HepG2 (cell line): ENCODE results near the gene CLASRP. TPM values are rescaled to one million over a fixed set of nuclear protein-coding genes. Genes with fewer than 3 reads are reported as not detected.

ENCODE experiments used
- ATAC-seq: fragments of 200-7000 bp; cut with Tn5 transposase; 3 replicates; pipeline ENCODE4 v1.9.1; 2020; ENCODE audit warnings: mild to moderate bottlenecking, moderate library complexity
- BruUV-seq: library from RNA; stranded (reverse); fragments of 400-500 nt; replicated peaks from 2 replicates; lab custom pipeline; 2021; lab: Mats Ljungman, UMichigan
- CTCF ChIA-PET: fragments of 300-600 bp; formaldehyde crosslinking; extraction: SDS; loops from one replicate; lab custom pipeline; 2021; ENCODE audit warnings: low total read pairs, inconsistent platforms, low intra/inter-chr PET ratio; lab: Yijun Ruan, JAX
- POLR2A ChIA-PET: fragments of 350-600 bp; sonication (Branson Sonifier 250); formaldehyde crosslinking; loops from one replicate; lab custom pipeline; 2020; ENCODE audit warnings: antibody characterized with exemption, inconsistent platforms; lab: Yijun Ruan, JAX
- DNase-seq: peaks from one replicate; pipeline ENCODE4 v3.0.0-alpha.2; 2015; ENCODE audit warnings: low spot score
- FAIRE-seq: peaks from 3 replicates; lab custom pipeline; 2011; peaks lifted over from hg19 to GRCh38; lab: Jason Lieb, UNC
- H2AFZ ChIP-seq: one replicate; pipeline ENCODE4 v1.6.1; 2011; ENCODE audit warnings: low read length, inconsistent platforms
- H3K27ac ChIP-seq: fragments of 300-600 bp; 3 replicates; pipeline ENCODE4 v1.8.0; 2011; ENCODE audit warnings: mixed run types, mild to moderate bottlenecking, mixed read lengths, low read length, inconsistent platforms; ENCODE audit not compliant: insufficient read depth; ENCODE audit errors: extremely low read length
- H3K27me3 ChIP-seq, 2 experiments: fragments of 200-600 bp in 1 of 2; 2 replicates in 1 of 2; 3 replicates in 1 of 2; pipeline versions ENCODE4 v1.6.0 to v1.8.0; 2011; ENCODE audit warnings: low read length in 2 of 2, mild to moderate bottlenecking in 2 of 2, moderate library complexity in 2 of 2, inconsistent platforms in 1 of 2; ENCODE audit not compliant: insufficient read depth in 2 of 2, control insufficient read depth in 1 of 2
- H3K36me3 ChIP-seq, 2 experiments: fragments of 200-600 bp in 1 of 2; replicated peaks in 1 of 2; 2 replicates in 1 of 2; 3 replicates in 1 of 2; pipeline versions ENCODE4 v1.5.1 to v1.8.0; 2011; ENCODE audit warnings: low read length in 2 of 2, inconsistent platforms in 1 of 2; ENCODE audit not compliant: insufficient read depth in 2 of 2, control insufficient read depth in 1 of 2
- H3K4me1 ChIP-seq: 2 replicates; pipeline ENCODE4 v1.5.1; 2012; ENCODE audit warnings: low read length, inconsistent platforms; ENCODE audit not compliant: insufficient read depth
- H3K4me2 ChIP-seq: 2 replicates; pipeline ENCODE4 v1.6.0; 2011; ENCODE audit warnings: low read depth, low read length, inconsistent platforms
- H3K4me3 ChIP-seq, 3 experiments: fragments of 200-600 bp in 1 of 3; sonication (generic), shearing (Covaris generic) in 1 of 3; replicated peaks in 1 of 3; 2 replicates each; pipeline ENCODE4 v1.5.1; 2011 to 2016; ENCODE audit warnings: low read length in 3 of 3, inconsistent platforms in 2 of 3, low read depth in 2 of 3, mild to moderate bottlenecking in 2 of 3, control low read depth in 1 of 3, mixed read lengths in 1 of 3; ENCODE audit not compliant: insufficient read depth in 1 of 3
- H3K79me2 ChIP-seq: one replicate; pipeline ENCODE4 v1.6.1; 2011; ENCODE audit warnings: low read length, inconsistent platforms; ENCODE audit not compliant: insufficient read depth
- H3K9ac ChIP-seq: 2 replicates; pipeline ENCODE4 v1.6.0; 2011; ENCODE audit warnings: mild to moderate bottlenecking, low read depth, low read length, inconsistent platforms; ENCODE audit not compliant: insufficient read depth
- H3K9me3 ChIP-seq: 2 replicates; pipeline ENCODE4 v1.5.1; 2012; ENCODE audit warnings: mild to moderate bottlenecking, low read length
- H4K20me1 ChIP-seq: 2 replicates; pipeline ENCODE4 v1.6.0; 2011; ENCODE audit warnings: inconsistent platforms, mild to moderate bottlenecking, low read length, moderate library complexity; ENCODE audit not compliant: insufficient read depth
- ATRX ChIP-seq: sonication (generic); formaldehyde crosslinking; IDR thresholded peaks from 2 replicates; pipeline ENCODE4 v1.4.0; 2020; ENCODE audit warnings: missing genetic modification reagents, borderline replicate concordance
- BHLHE40 ChIP-seq: IDR thresholded peaks from 2 replicates; pipeline ENCODE4 v1.6.1; 2011; ENCODE audit warnings: low read length, improper control_type of control experiment
- CEBPB ChIP-seq: IDR thresholded peaks from 2 replicates; pipeline ENCODE4 v1.6.1; 2011; ENCODE audit warnings: low read depth, low read length, improper control_type of control experiment, borderline replicate concordance
- CENPX ChIP-seq: sonication (generic); formaldehyde crosslinking; IDR thresholded peaks from 2 replicates; pipeline ENCODE4 v1.9.0; 2021; ENCODE audit warnings: mild to moderate bottlenecking, missing genetic modification reagents, moderate library complexity
- CHCHD3 ChIP-seq: sonication (generic); formaldehyde crosslinking; IDR thresholded peaks from 2 replicates; pipeline ENCODE4 v1.8.0; 2022; ENCODE audit warnings: mild to moderate bottlenecking, missing genetic modification reagents, moderate library complexity
- ETV5 ChIP-seq: IDR thresholded peaks from 2 replicates; pipeline ENCODE4 v1.6.1; 2018; ENCODE audit warnings: missing biosample characterization, missing genetic modification reagents, inconsistent platforms, borderline replicate concordance
- ISX ChIP-seq: sonication (generic); formaldehyde crosslinking; conservative IDR thresholded peaks from 2 replicates; pipeline ENCODE4 v1.5.0; 2020; ENCODE audit warnings: missing genetic modification reagents
- KAT8 ChIP-seq: IDR thresholded peaks from 2 replicates; pipeline ENCODE4 v1.6.1; 2016; ENCODE audit warnings: missing genetic modification reagents, missing compliant biosample characterization
- KDM4B ChIP-seq: sonication (generic); formaldehyde crosslinking; IDR thresholded peaks from 2 replicates; pipeline ENCODE4 v1.4.0; 2020; ENCODE audit warnings: missing genetic modification reagents
- KLF9 ChIP-seq: IDR thresholded peaks from 2 replicates; pipeline ENCODE4 v1.6.1; 2016; ENCODE audit warnings: low read depth
- MEIS1 ChIP-seq: sonication (generic); formaldehyde crosslinking; IDR thresholded peaks from 2 replicates; pipeline ENCODE4 v1.9.0; 2021; ENCODE audit warnings: mild to moderate bottlenecking, missing genetic modification reagents, moderate library complexity, borderline replicate concordance
- NBN ChIP-seq: fragments of 450-650 bp; conservative IDR thresholded peaks from 2 replicates; pipeline ENCODE4 v1.6.1; 2017
- PITX1 ChIP-seq: sonication (generic); formaldehyde crosslinking; IDR thresholded peaks from 2 replicates; pipeline ENCODE4 v1.5.1; 2020; ENCODE audit warnings: mild to moderate bottlenecking, missing genetic modification reagents
- SAP130 ChIP-seq: IDR thresholded peaks from 2 replicates; pipeline ENCODE4 v1.6.1; 2016; ENCODE audit warnings: low read depth
- SP140L ChIP-seq: sonication (generic); formaldehyde crosslinking; IDR thresholded peaks from 2 replicates; pipeline ENCODE4 v1.4.0; 2020; ENCODE audit warnings: missing genetic modification reagents, borderline replicate concordance
- TBX2 ChIP-seq: sonication (generic); formaldehyde crosslinking; IDR thresholded peaks from 2 replicates; pipeline ENCODE4 v1.5.0; 2020; ENCODE audit warnings: missing genetic modification reagents, mild to moderate bottlenecking, borderline replicate concordance
- ZFP41 ChIP-seq: sonication (generic); formaldehyde crosslinking; IDR thresholded peaks from 2 replicates; pipeline ENCODE4 v1.4.0; 2020; ENCODE audit warnings: mild to moderate bottlenecking, missing genetic modification reagents, borderline replicate concordance
- ZNF264 ChIP-seq: sonication (generic); formaldehyde crosslinking; IDR thresholded peaks from 2 replicates; pipeline ENCODE4 v1.4.0; 2020; ENCODE audit warnings: missing genetic modification reagents
- ZNF331 ChIP-seq: sonication (generic); formaldehyde crosslinking; IDR thresholded peaks from 2 replicates; pipeline ENCODE4 v1.4.0; 2020; ENCODE audit warnings: missing genetic modification reagents
- ZNF629 ChIP-seq: sonication (generic); formaldehyde crosslinking; conservative IDR thresholded peaks from 2 replicates; pipeline ENCODE4 v1.5.0; 2020; ENCODE audit warnings: missing genetic modification reagents
- ZNF891 ChIP-seq: sonication (generic); formaldehyde crosslinking; IDR thresholded peaks from 2 replicates; pipeline ENCODE4 v1.5.0; 2020; ENCODE audit warnings: mild to moderate bottlenecking, missing genetic modification reagents
- WGBS: methylation state at CpG from one replicate; pipeline ENCODE4 v1.1.6; 2017; ENCODE audit warnings: low lambda C conversion rate; 5-methylcytosine and 5-hydroxymethylcytosine counted together
- in situ Hi-C: cut with HindIII; loops from 2 replicates; pipeline ENCODE4 v1.10.0; 2017; ENCODE audit warnings: low pct_unique_long_range_greater_than_20kb; ENCODE audit not compliant: extremely low pct_ligation_motif_present
- intact Hi-C: fragments of 100-400 bp; cut with micrococcal nuclease; formaldehyde crosslinking; loops from one replicate; pipeline ENCODE4 v1.10.0; 2022; ENCODE audit not compliant: unreplicated experiment
- polyA plus RNA-seq, 8 experiments: library from polyadenylated mRNA; depleted of rRNA in 3 of 8; stranded (reverse) in 7 of 8; unstranded in 1 of 8; fragments of >200 nt; fragmentation: Illumina TruSeq in 4 of 8; extraction: Trizol in 4 of 8; gene quantifications; 2 replicates each; pipeline versions ENCODE4 v1.2.1 to v1.2.3, GENCODE V29; 2011 to 2016; ENCODE audit warnings: low read depth in 4 of 8, missing spikeins in 1 of 8, mixed read lengths in 1 of 8; ENCODE audit not compliant: insufficient read depth in 1 of 8
- total RNA-seq, 5 experiments: library from RNA; depleted of rRNA; stranded (reverse); fragments of >200 nt; fragmentation: Illumina TruSeq; extraction: Trizol; gene quantifications; 2 replicates each; pipeline ENCODE4 v1.2.3, GENCODE V29; 2016; ENCODE audit warnings: low read depth in 1 of 5
- TF ChIP-seq, protein P1 (sequence below): sonication (generic); formaldehyde crosslinking; IDR thresholded peaks from 2 replicates; pipeline ENCODE4 v1.4.0; 2020; ENCODE audit warnings: missing genetic modification reagents
- TF ChIP-seq, protein P2 (sequence below): sonication (generic); formaldehyde crosslinking; IDR thresholded peaks from 2 replicates; pipeline ENCODE4 v1.5.1; 2020; ENCODE audit warnings: mild to moderate bottlenecking, missing genetic modification reagents, moderate library complexity

CLASRP gene
- total and polyA plus RNA-seq, 2 of the 13 experiments (the other 11 are each of a cell fraction or from before 2014, with no cell fraction given): 32.0 to 51.4 TPM

DNA sequence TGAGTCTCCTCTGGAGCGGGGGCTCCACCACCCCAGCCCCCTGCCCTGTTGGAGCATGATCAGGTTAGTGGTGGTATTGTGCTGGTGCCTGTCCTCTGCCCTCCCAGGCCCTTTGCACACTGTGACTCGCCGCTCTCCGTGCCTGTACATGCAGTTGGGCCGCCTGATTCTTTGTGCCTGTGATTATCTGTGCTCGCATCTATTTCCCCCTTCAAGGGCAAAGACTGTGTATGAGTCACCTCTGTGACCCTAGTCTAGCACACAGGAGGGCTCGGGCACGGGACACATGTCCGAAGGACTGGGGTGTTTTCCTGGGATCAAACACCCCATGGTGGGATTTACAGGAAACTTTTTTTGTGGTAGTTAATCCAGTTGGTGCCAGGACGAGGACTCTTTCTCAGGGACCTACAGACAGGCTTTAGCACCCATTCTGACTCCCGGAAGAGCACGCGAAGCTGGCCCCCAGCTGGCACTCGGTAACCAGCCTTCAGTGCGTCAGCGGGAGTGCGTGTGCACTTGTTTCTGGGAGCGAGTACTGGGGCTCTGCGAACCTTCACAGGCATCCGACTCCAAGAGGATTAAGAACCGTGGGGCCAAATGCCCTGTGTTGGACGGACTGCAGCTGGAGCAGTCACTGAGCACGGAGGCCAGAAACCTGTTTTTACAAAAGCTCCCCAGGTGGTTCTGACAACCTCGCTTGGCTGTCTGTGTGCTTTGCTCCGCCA, 60.8 kb downstream of the CLASRP start:
- in situ Hi-C loops (no loop called here), intact Hi-C loops (no loop called here)
- ATAC-seq (peak; percentile 8), FAIRE-seq (no peak), DNase-seq (peak; percentile 72)
- Histone ChIP-seq H3K27me3 (no peaks in the 10 kb centered on the region), H3K79me2 (peaks cover 98% of the 10 kb centered on the region), H3K9me3 (no peaks in the 10 kb centered on the region), H3K36me3 (peaks cover 0 to 5% of the 10 kb centered on the region in 2 experiments; a peak in 3 of 5 replicates), H2AFZ (no peak overlapping the region), H3K27ac (peak overlapping the region; percentile 74), H3K4me1 (peaks cover 100% of the 10 kb centered on the region), H3K4me2 (peak overlapping the region; percentile 85), H4K20me1 (peaks cover 18% of the 10 kb centered on the region), H3K4me3 (peak overlapping the region in 2 of 3 experiments; percentile 6 to 58; a peak in 3 of 6 replicates), H3K9ac (peak overlapping the region; percentile 69)
- WGBS: 67% methylated on average over 7 of the region's 25 CpGs
- ChIA-PET POLR2A (interaction anchor here (1.0 to 3.2 kb wide), 3 partner anchors 18 to 79 kb away, joined by 3 to 13 read pairs (median 11); partner anchors contain the start of genes BLOC1S3, GEMIN7 and TRAPPC6A), CTCF (no interaction called here)
- no TSS peak for BruUV-seq
- no peak for TF ChIP-seq CHCHD3 (CRISPR knock-in tag)
- TF ChIP-seq, protein P1, sequence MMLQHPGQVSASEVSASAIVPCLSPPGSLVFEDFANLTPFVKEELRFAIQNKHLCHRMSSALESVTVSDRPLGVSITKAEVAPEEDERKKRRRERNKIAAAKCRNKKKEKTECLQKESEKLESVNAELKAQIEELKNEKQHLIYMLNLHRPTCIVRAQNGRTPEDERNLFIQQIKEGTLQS (CRISPR knock-in tag): 0 out of 2 replicates have a peak, but pooled peaks have one; percentile 72
- no peak for TF ChIP-seq ATRX (CRISPR knock-in tag)
- no peak for TF ChIP-seq SP140L (CRISPR knock-in tag)
- no peak for TF ChIP-seq ZNF264 (CRISPR knock-in tag)
- no peak for TF ChIP-seq ZNF629 (CRISPR knock-in tag)
- TF ChIP-seq CEBPB: no peak
- TF ChIP-seq SAP130 (CRISPR knock-in tag): peak; percentile 49
- TF ChIP-seq PITX1: no peak
- 0 out of 2 replicates have a peak, but pooled peaks have one; percentile 20 for TF ChIP-seq ZNF891 (CRISPR knock-in tag)
- TF ChIP-seq KAT8 (CRISPR knock-in tag): no peak
- no peak for TF ChIP-seq ZNF331 (CRISPR knock-in tag)
- TF ChIP-seq KLF9 (CRISPR knock-in tag): no peak
- no peak for TF ChIP-seq TBX2 (CRISPR knock-in tag)
- no peak for TF ChIP-seq MEIS1 (CRISPR knock-in tag)
- no peak for TF ChIP-seq KDM4B (CRISPR knock-in tag)
- no peak for TF ChIP-seq CENPX (CRISPR knock-in tag)
- no peak for TF ChIP-seq ISX (CRISPR knock-in tag)
- TF ChIP-seq ETV5: peak; percentile 41; the same call in 1 of the 2 replicates
- TF ChIP-seq BHLHE40: peak; percentile 17; the same call in 1 of the 2 replicates
- no peak for TF ChIP-seq ZFP41 (CRISPR knock-in tag)
- TF ChIP-seq, protein P2, sequence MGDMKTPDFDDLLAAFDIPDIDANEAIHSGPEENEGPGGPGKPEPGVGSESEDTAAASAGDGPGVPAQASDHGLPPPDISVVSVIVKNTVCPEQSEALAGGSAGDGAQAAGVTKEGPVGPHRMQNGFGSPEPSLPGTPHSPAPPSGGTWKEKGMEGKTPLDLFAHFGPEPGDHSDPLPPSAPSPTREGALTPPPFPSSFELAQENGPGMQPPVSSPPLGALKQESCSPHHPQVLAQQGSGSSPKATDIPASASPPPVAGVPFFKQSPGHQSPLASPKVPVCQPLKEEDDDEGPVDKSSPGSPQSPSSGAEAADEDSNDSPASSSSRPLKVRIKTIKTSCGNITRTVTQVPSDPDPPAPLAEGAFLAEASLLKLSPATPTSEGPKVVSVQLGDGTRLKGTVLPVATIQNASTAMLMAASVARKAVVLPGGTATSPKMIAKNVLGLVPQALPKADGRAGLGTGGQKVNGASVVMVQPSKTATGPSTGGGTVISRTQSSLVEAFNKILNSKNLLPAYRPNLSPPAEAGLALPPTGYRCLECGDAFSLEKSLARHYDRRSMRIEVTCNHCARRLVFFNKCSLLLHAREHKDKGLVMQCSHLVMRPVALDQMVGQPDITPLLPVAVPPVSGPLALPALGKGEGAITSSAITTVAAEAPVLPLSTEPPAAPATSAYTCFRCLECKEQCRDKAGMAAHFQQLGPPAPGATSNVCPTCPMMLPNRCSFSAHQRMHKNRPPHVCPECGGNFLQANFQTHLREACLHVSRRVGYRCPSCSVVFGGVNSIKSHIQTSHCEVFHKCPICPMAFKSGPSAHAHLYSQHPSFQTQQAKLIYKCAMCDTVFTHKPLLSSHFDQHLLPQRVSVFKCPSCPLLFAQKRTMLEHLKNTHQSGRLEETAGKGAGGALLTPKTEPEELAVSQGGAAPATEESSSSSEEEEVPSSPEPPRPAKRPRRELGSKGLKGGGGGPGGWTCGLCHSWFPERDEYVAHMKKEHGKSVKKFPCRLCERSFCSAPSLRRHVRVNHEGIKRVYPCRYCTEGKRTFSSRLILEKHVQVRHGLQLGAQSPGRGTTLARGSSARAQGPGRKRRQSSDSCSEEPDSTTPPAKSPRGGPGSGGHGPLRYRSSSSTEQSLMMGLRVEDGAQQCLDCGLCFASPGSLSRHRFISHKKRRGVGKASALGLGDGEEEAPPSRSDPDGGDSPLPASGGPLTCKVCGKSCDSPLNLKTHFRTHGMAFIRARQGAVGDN (CRISPR knock-in tag): no peak; the same call in 1 of the 2 replicates
- no peak for TF ChIP-seq NBN
